AG08395 (cell line): ENCODE measurements around the gene NR1I2.

Experiments used
- DNase-seq: peaks from one replicate; pipeline ENCODE4 v3.0.0; 2012; ENCODE audit warnings: mixed read lengths, low spot score

The NR1I2 gene

GRCh38 chr3:119781330-119782198 lies at the start of gene NR1I2:
Gene NR1I2 (plus strand): TSS chr3:119782101.
- no peak for DNase-seq

GRCh38 chr3:119733812-119734211 lies 48.1 kb upstream of the NR1I2 start:
- no peak for DNase-seq

- DNase-seq = no peak
These were observed 43.2 kb upstream of the NR1I2 start for GRCh38 chr3:119738741-119739140.

GRCh38 chr3:119741657-119742590 lies 40.0 kb upstream of the NR1I2 start:
- DNase-seq = no peak

- no peak for DNase-seq
These were observed 38.0 kb upstream of the NR1I2 start for GRCh38 chr3:119743921-119744320.

- DNase-seq = no peak
These were observed 36.0 kb upstream of the NR1I2 start for GRCh38 chr3:119745942-119746341.

- DNase-seq = no peak
These were observed 35.5 kb upstream of the NR1I2 start for GRCh38 chr3:119746423-119746822.

GRCh38 chr3:119747357-119747756 lies 34.5 kb upstream of the NR1I2 start:
- no peak for DNase-seq

GRCh38 chr3:119748991-119749390 lies 32.9 kb upstream of the NR1I2 start:
- no peak for DNase-seq

- no peak for DNase-seq
These were observed 30.5 kb upstream of the NR1I2 start for GRCh38 chr3:119751423-119751822.

- no peak for DNase-seq
These were observed 21.9 kb upstream of the NR1I2 start for GRCh38 chr3:119759962-119760361.

- no peak for DNase-seq
These were observed 19.0 kb upstream of the NR1I2 start for GRCh38 chr3:119762876-119763275.

- no peak for DNase-seq
These were observed 18.4 kb upstream of the NR1I2 start for GRCh38 chr3:119763466-119763865.

GRCh38 chr3:119765239-119765638 lies 16.7 kb upstream of the NR1I2 start:
- no peak for DNase-seq

GRCh38 chr3:119767936-119768601 lies 13.8 kb upstream of the NR1I2 start:
- DNase-seq = no peak

GRCh38 chr3:119768668-119769393 lies 13.1 kb upstream of the NR1I2 start:
- no peak for DNase-seq

- no peak for DNase-seq
These were observed 12.3 kb upstream of the NR1I2 start for GRCh38 chr3:119769394-119770149.

GRCh38 chr3:119774444-119774843 lies 7.5 kb upstream of the NR1I2 start:
- DNase-seq = no peak

GRCh38 chr3:119776304-119776703 lies 5.6 kb upstream of the NR1I2 start:
- DNase-seq = no peak

GRCh38 chr3:119778176-119778575 lies 3.7 kb upstream of the NR1I2 start:
- DNase-seq = no peak

- DNase-seq = no peak
These were observed 3.1 kb upstream of the NR1I2 start for GRCh38 chr3:119778811-119779210.
